Lung (tissue), 12 donors: ENCODE results near the gene CARMIL1. TPM values are rescaled to one million over a fixed set of nuclear protein-coding genes. Genes with fewer than 3 reads are reported as not detected.
A peak's percentile ranks its signal among the peaks of the same experiment; 100 is the strongest.

Experiments
- ATAC-seq: fragments of 200-7000 bp; cut with Tn5 transposase; one replicate; pipeline ENCODE4 v1.9.1; 2020; ENCODE audit warnings: moderate number of reproducible peaks; ENCODE audit not compliant: insufficient read depth, low FRiP score
- DNase-seq, 3 donors: peaks; one replicate each; pipeline ENCODE4 v3.0.0-alpha.2; 2013 to 2017
- H3K27ac ChIP-seq, 2 donors: one replicate each; pipeline ENCODE4 v1.5.1; 2013; ENCODE audit warnings: mild to moderate bottlenecking in 2 of 2, moderate library complexity in 2 of 2, control low read depth in 1 of 2, inconsistent platforms in 1 of 2, low read depth in 1 of 2, low read length in 1 of 2
- H3K27me3 ChIP-seq, 3 donors: one replicate each; pipeline ENCODE4 v1.5.1; 2013; ENCODE audit warnings: low read length in 2 of 3; ENCODE audit not compliant: control insufficient read depth in 3 of 3, insufficient read depth in 3 of 3
- H3K36me3 ChIP-seq, 4 donors: one replicate each; pipeline ENCODE4 v1.5.1; 2013; ENCODE audit warnings: low read length in 4 of 4, mild to moderate bottlenecking in 1 of 4, moderate library complexity in 1 of 4; ENCODE audit not compliant: control insufficient read depth in 4 of 4, insufficient read depth in 4 of 4
- H3K4me1 ChIP-seq, 5 donors: one replicate each; pipeline ENCODE4 v1.5.1; 2013; ENCODE audit warnings: low read length in 5 of 5, mild to moderate bottlenecking in 2 of 5, moderate library complexity in 1 of 5; ENCODE audit not compliant: control insufficient read depth in 5 of 5, insufficient read depth in 5 of 5
- H3K4me3 ChIP-seq: one replicate; pipeline ENCODE4 v1.5.1; 2013; ENCODE audit warnings: mild to moderate bottlenecking, control low read depth, moderate library complexity
- H3K9ac ChIP-seq, 2 donors: one replicate each; pipeline ENCODE4 v1.5.1; 2013; ENCODE audit warnings: low read length in 2 of 2, control low read depth in 1 of 2; ENCODE audit not compliant: insufficient read depth in 1 of 2
- H3K9me3 ChIP-seq, 4 donors: one replicate each; pipeline ENCODE4 v1.5.1; 2013; ENCODE audit warnings: low read length in 3 of 4, mild to moderate bottlenecking in 1 of 4, moderate library complexity in 1 of 4; ENCODE audit not compliant: control insufficient read depth in 4 of 4, insufficient read depth in 3 of 4
- CTCF ChIP-seq: IDR thresholded peaks from 2 replicates; pipeline ENCODE4 v1.5.1; 2012; ENCODE audit warnings: mild to moderate bottlenecking; ENCODE audit errors: control extremely low read depth, extremely low read depth
- WGBS, 2 donors: extraction: QIAGEN DNeasy Blood & Tissue Kit; methylation state at CpG; one replicate each; pipeline ENCODE4 v1.1.7; 2013; 5-methylcytosine and 5-hydroxymethylcytosine counted together
- polyA plus RNA-seq, 2 donors: library from polyadenylated mRNA; stranded (reverse); fragments of 200-250 nt; gene quantifications; one replicate each; pipeline ENCODE4 v1.2.1, GENCODE V29; 2013
- total RNA-seq, 2 donors: library from RNA; depleted of rRNA in 1 of 2; stranded (reverse); fragments of >200 nt in 1 of 2; gene quantifications; one replicate each; pipeline ENCODE4 v1.2.1, GENCODE V29; 2014 to 2021
- donor health status: control.
- donor health status: control.
- donor health status: Bipolar disorder and iron deficiency.
- donor health status: healthy.
- donor health status: DM: yes; HTN: yes; CAD: no.

CARMIL1 gene
- total and polyA plus RNA-seq, 4 donors: 8.0 to 38.3 (median 34.9) TPM

- 52 to 73% methylated on average over 3 of the region's 3 CpGs for WGBS, 2 donors
- H3K36me3 ChIP-seq: peaks cover 0 to 2% (median 0%) of the 10 kb centered on the region in 4 donors
- no peak overlapping the region for H3K9ac ChIP-seq
- H3K27ac ChIP-seq: no peak overlapping the region
- ATAC-seq (no peak), DNase-seq (peak; percentile 18 to 56 (median 35))
- TF ChIP-seq CTCF: no peak
- H3K4me1 ChIP-seq: no peaks in the 10 kb centered on the region
- H3K4me3 ChIP-seq: no peak overlapping the region
- no peaks in the 10 kb centered on the region for H3K27me3 ChIP-seq
- H3K9me3 ChIP-seq: no peaks in the 10 kb centered on the region
Measured at GRCh38 chr6:25499615-25500235, 220.6 kb downstream of the CARMIL1 start.

DNA sequence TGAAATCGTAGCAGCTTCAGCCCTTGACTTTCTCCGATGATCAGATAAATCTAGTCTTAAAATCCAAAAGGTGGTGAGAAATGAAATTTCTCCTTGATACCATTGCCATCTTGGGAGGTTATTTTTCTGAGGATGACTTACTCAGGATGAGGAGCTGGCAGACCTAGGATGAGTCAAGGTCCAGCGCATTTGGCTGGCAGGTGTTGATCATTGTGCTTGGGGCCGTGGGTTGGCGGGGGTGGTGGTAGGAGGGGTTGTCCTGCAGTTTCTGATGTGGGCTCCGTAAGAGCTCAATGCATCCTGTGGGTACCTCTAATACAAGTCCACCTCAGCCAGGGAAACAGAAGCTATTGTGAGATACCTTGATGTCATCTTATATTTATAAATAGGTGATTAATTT, 224.5 kb downstream of the CARMIL1 start:
- H3K27me3 ChIP-seq: no peaks in the 10 kb centered on the region
- DNase-seq (no peak), ATAC-seq (no peak)
- H3K4me3 ChIP-seq: no peak overlapping the region
- peaks cover 0 to 3% (median 0%) of the 10 kb centered on the region in 4 donors for H3K36me3 ChIP-seq
- no peak overlapping the region for H3K9ac ChIP-seq
- no peak overlapping the region for H3K27ac ChIP-seq
- no peaks in the 10 kb centered on the region for H3K9me3 ChIP-seq
- WGBS, 2 donors: 95% methylated on average over 6 of the region's 6 CpGs
- TF ChIP-seq CTCF: no peak
- H3K4me1 ChIP-seq: no peaks in the 10 kb centered on the region

DNA sequence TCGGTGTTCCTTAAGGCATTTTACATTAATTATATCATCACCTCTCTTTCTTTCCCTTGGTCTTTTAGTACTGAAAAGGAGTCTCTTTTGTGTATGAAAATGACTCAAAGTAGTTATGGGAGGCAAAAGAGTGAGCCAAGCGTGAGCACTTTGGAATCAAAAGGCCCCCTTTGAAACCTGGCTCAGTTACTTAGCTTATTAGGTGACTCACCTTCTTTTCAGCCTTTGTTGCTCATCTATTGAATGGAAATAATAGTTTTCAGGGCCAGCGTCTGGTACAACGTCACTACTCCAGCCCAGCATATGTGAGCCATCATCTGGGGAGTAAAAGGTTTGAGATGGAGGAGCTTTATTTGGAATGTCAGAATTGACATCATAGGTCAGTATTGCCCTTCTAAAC, 225.5 kb downstream of the CARMIL1 start:
- TF ChIP-seq CTCF: no peak
- no peak for ATAC-seq
- no peak for DNase-seq
- Histone ChIP-seq H3K9ac (no peak overlapping the region), H3K27me3 (no peaks in the 10 kb centered on the region), H3K36me3 (peaks cover 0 to 3% (median 0%) of the 10 kb centered on the region in 4 donors), H3K27ac (no peak overlapping the region), H3K4me1 (no peaks in the 10 kb centered on the region), H3K9me3 (no peaks in the 10 kb centered on the region), H3K4me3 (no peak overlapping the region)
- WGBS, 2 donors: 91 to 98% methylated on average over 4 of the region's 4 CpGs

DNA sequence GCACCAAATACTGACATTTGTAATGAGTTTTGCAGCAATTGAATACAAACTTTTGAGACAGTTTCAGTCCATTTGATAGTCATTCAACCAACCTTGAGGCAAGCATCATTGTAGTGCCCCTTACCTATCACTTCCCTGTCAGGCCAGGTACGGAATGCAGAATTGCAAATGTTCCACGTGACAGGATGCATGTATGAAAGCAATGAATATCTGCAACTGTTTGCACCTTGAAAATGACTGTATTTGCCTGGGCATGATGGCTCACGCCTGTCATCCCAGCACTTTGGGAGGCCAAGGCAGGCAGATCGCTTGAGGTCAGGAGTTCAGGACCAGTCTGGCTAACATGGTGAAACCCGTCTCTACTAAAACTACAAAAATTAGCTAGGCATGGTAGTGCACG, 226.8 kb downstream of the CARMIL1 start:
- Histone ChIP-seq H3K27ac (no peak overlapping the region), H3K36me3 (peaks cover 0 to 3% (median 0%) of the 10 kb centered on the region in 4 donors), H3K4me3 (no peak overlapping the region), H3K27me3 (no peaks in the 10 kb centered on the region), H3K9ac (no peak overlapping the region), H3K4me1 (no peaks in the 10 kb centered on the region), H3K9me3 (no peaks in the 10 kb centered on the region)
- ATAC-seq (no peak), DNase-seq (no peak)
- 92 to 93% methylated on average over 6 of the region's 6 CpGs for WGBS, 2 donors
- TF ChIP-seq CTCF: no peak
